Measurements from ENCODE around the gene RNF126. TPM values are rescaled to one million over a fixed set of nuclear protein-coding genes. Genes with fewer than 3 reads are reported as not detected.
"Not testable (repeated sequence)": the region's sequence is repeated elsewhere in the genome, so short reads cannot be mapped to it uniquely, and the experiment has no call there.

RNF126 gene
- total and polyA plus RNA-seq, 2 experiments from 2014 or later = 95.7 to 112 TPM

DNA sequence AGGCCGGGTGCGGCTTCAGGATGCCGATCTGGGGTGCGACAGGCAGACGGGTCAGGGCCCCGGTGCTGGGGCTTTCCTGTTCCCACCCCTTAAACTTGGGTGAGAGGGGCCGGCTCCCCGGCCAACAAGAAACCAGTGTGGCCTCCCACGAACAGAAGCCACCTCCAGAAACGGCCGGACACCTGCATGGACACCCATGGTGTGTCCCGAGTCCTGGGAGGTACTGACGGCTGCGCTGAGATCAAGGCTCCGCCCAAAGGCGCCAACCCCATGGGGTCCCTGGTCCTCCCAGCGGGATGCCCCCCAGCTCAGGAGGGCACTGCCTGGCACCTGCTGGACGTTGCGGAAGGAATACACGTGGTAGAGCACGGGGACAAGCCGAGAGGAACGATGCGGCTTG lies 41.2 kb downstream of the RNF126 start:
- Histone ChIP-seq H3K4me1 (ENCODE audit: insufficient read depth) (no peaks in the 10 kb centered on the region), H3K36me3 (ENCODE audit: insufficient read depth) (no peaks in the 10 kb centered on the region), H3K79me2 (replicated peaks; ENCODE audit: insufficient read depth) (peaks cover under 1% of the 10 kb centered on the region), H3K4me2 (no peak overlapping the region), H3F3A (replicated peaks; ENCODE audit: low read depth) (0 out of 2 replicates have a peak, but pooled peaks cover 5% of the 10 kb centered on the region), H3K9me2 (ENCODE audit: insufficient read depth) (no peaks in the 10 kb centered on the region), H3K27ac (ENCODE audit: low read depth) (no peak overlapping the region), H3K27me3 (ENCODE audit: insufficient read depth) (no peaks in the 10 kb centered on the region), H3K4me3 (no peak overlapping the region), H4K20me1 (replicated peaks; ENCODE audit: insufficient read depth) (peaks cover 9% of the 10 kb centered on the region; the same call in 1 of the 2 replicates), H2AFZ (no peak overlapping the region)
- H3K4me1 Mint-ChIP-seq = peaks cover 2% of the 10 kb centered on the region; the same call in 2 of the 3 replicates
- DNase-seq (ENCODE audit: low spot score) (no peak), ATAC-seq (no peak)
- H3K27ac Mint-ChIP-seq = no peak overlapping the region
- H3K9me3 Mint-ChIP-seq = no peaks in the 10 kb centered on the region
- H3K36me3 Mint-ChIP-seq (ENCODE audit: low read depth) = peaks cover 49% of the 10 kb centered on the region
- H3K27me3 Mint-ChIP-seq (ENCODE audit: insufficient read depth, low read depth, poor library complexity) = peaks cover 2% of the 10 kb centered on the region
- no peak overlapping the region for H3K4me3 Mint-ChIP-seq
- TF ChIP-seq, protein P1, sequence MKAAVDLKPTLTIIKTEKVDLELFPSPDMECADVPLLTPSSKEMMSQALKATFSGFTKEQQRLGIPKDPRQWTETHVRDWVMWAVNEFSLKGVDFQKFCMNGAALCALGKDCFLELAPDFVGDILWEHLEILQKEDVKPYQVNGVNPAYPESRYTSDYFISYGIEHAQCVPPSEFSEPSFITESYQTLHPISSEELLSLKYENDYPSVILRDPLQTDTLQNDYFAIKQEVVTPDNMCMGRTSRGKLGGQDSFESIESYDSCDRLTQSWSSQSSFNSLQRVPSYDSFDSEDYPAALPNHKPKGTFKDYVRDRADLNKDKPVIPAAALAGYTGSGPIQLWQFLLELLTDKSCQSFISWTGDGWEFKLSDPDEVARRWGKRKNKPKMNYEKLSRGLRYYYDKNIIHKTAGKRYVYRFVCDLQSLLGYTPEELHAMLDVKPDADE (IDR thresholded peaks at IDR 0.05) = no peak
- no peak for TF ChIP-seq EZH2phosphoT487 (IDR thresholded peaks at IDR 0.05; ENCODE audit: unreplicated experiment)
- no peak for TF ChIP-seq POLR2AphosphoS5 (IDR thresholded peaks at IDR 0.05; ENCODE audit: low read depth)
- TF ChIP-seq, protein P2, sequence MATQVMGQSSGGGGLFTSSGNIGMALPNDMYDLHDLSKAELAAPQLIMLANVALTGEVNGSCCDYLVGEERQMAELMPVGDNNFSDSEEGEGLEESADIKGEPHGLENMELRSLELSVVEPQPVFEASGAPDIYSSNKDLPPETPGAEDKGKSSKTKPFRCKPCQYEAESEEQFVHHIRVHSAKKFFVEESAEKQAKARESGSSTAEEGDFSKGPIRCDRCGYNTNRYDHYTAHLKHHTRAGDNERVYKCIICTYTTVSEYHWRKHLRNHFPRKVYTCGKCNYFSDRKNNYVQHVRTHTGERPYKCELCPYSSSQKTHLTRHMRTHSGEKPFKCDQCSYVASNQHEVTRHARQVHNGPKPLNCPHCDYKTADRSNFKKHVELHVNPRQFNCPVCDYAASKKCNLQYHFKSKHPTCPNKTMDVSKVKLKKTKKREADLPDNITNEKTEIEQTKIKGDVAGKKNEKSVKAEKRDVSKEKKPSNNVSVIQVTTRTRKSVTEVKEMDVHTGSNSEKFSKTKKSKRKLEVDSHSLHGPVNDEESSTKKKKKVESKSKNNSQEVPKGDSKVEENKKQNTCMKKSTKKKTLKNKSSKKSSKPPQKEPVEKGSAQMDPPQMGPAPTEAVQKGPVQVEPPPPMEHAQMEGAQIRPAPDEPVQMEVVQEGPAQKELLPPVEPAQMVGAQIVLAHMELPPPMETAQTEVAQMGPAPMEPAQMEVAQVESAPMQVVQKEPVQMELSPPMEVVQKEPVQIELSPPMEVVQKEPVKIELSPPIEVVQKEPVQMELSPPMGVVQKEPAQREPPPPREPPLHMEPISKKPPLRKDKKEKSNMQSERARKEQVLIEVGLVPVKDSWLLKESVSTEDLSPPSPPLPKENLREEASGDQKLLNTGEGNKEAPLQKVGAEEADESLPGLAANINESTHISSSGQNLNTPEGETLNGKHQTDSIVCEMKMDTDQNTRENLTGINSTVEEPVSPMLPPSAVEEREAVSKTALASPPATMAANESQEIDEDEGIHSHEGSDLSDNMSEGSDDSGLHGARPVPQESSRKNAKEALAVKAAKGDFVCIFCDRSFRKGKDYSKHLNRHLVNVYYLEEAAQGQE (IDR thresholded peaks at IDR 0.05; ENCODE audit: unreplicated experiment) = no peak
- no peak for TF ChIP-seq STAT1 (IDR thresholded peaks at IDR 0.05; ENCODE audit: unreplicated experiment)
- TF ChIP-seq JUNB (IDR thresholded peaks at IDR 0.05; ENCODE audit: unreplicated experiment) = no peak
- no peak for TF ChIP-seq ZNF331 (CRISPR knock-in tag; IDR thresholded peaks at IDR 0.05; ENCODE audit: low read depth)
- TF ChIP-seq, protein P3, sequence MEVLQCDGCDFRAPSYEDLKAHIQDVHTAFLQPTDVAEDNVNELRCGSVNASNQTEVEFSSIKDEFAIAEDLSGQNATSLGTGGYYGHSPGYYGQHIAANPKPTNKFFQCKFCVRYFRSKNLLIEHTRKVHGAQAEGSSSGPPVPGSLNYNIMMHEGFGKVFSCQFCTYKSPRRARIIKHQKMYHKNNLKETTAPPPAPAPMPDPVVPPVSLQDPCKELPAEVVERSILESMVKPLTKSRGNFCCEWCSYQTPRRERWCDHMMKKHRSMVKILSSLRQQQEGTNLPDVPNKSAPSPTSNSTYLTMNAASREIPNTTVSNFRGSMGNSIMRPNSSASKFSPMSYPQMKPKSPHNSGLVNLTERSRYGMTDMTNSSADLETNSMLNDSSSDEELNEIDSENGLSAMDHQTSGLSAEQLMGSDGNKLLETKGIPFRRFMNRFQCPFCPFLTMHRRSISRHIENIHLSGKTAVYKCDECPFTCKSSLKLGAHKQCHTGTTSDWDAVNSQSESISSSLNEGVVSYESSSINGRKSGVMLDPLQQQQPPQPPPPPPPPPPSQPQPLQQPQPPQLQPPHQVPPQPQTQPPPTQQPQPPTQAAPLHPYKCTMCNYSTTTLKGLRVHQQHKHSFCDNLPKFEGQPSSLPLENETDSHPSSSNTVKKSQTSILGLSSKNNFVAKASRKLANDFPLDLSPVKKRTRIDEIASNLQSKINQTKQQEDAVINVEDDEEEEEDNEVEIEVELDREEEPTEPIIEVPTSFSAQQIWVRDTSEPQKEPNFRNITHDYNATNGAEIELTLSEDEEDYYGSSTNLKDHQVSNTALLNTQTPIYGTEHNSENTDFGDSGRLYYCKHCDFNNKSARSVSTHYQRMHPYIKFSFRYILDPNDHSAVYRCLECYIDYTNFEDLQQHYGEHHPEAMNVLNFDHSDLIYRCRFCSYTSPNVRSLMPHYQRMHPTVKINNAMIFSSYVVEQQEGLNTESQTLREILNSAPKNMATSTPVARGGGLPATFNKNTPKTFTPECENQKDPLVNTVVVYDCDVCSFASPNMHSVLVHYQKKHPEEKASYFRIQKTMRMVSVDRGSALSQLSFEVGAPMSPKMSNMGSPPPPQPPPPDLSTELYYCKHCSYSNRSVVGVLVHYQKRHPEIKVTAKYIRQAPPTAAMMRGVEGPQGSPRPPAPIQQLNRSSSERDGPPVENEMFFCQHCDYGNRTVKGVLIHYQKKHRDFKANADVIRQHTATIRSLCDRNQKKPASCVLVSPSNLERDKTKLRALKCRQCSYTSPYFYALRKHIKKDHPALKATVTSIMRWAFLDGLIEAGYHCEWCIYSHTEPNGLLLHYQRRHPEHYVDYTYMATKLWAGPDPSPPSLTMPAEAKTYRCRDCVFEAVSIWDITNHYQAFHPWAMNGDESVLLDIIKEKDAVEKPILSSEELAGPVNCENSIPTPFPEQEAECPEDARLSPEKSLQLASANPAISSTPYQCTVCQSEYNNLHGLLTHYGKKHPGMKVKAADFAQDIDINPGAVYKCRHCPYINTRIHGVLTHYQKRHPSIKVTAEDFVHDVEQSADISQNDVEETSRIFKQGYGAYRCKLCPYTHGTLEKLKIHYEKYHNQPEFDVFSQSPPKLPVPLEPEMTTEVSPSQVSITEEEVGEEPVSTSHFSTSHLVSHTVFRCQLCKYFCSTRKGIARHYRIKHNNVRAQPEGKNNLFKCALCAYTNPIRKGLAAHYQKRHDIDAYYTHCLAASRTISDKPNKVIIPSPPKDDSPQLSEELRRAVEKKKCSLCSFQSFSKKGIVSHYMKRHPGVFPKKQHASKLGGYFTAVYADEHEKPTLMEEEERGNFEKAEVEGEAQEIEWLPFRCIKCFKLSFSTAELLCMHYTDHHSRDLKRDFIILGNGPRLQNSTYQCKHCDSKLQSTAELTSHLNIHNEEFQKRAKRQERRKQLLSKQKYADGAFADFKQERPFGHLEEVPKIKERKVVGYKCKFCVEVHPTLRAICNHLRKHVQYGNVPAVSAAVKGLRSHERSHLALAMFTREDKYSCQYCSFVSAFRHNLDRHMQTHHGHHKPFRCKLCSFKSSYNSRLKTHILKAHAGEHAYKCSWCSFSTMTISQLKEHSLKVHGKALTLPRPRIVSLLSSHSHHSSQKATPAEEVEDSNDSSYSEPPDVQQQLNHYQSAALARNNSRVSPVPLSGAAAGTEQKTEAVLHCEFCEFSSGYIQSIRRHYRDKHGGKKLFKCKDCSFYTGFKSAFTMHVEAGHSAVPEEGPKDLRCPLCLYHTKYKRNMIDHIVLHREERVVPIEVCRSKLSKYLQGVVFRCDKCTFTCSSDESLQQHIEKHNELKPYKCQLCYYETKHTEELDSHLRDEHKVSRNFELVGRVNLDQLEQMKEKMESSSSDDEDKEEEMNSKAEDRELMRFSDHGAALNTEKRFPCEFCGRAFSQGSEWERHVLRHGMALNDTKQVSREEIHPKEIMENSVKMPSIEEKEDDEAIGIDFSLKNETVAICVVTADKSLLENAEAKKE (CRISPR knock-in tag; IDR thresholded peaks at IDR 0.05) = no peak
- no peak for TF ChIP-seq NANOG (IDR thresholded peaks at IDR 0.05; ENCODE audit: borderline replicate concordance)
- TF ChIP-seq, protein P4, sequence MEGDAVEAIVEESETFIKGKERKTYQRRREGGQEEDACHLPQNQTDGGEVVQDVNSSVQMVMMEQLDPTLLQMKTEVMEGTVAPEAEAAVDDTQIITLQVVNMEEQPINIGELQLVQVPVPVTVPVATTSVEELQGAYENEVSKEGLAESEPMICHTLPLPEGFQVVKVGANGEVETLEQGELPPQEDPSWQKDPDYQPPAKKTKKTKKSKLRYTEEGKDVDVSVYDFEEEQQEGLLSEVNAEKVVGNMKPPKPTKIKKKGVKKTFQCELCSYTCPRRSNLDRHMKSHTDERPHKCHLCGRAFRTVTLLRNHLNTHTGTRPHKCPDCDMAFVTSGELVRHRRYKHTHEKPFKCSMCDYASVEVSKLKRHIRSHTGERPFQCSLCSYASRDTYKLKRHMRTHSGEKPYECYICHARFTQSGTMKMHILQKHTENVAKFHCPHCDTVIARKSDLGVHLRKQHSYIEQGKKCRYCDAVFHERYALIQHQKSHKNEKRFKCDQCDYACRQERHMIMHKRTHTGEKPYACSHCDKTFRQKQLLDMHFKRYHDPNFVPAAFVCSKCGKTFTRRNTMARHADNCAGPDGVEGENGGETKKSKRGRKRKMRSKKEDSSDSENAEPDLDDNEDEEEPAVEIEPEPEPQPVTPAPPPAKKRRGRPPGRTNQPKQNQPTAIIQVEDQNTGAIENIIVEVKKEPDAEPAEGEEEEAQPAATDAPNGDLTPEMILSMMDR (conservative IDR thresholded peaks at IDR 0.05; ENCODE audit: low read depth in 2 of 2) = no peak

DNA sequence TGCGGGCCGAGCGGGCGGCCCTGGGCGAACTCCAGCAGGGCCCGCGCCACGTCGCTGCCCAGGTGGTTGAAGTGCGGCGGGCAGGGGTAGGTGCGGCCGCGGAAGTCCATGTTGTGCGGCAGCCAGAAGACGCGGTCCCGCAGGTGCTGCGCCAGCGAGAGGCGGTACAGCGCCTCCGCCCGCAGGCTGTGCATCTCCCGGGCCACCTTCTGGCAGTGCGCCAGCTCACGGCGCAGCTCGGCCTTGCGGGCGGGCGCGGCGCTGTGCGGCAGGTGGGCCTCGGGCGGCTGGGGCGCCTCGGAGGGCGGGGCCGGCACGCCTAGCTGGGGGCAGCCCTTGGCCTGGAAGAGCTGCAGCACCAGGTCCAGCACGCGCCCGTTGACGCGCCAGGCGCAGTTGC lies 41.8 kb downstream of the RNF126 start:
- DNase-seq (ENCODE audit: low spot score); H3F3A ChIP-seq (replicated peaks; ENCODE audit: low read depth); H3K9me2 ChIP-seq (ENCODE audit: insufficient read depth); H3K4me3 ChIP-seq; H3K9me3 Mint-ChIP-seq; H3K79me2 ChIP-seq (replicated peaks; ENCODE audit: insufficient read depth); H3K4me1 ChIP-seq (ENCODE audit: insufficient read depth); H4K20me1 ChIP-seq (replicated peaks; ENCODE audit: insufficient read depth); H3K4me2 ChIP-seq; H3K4me1 Mint-ChIP-seq; H3K27ac ChIP-seq (ENCODE audit: low read depth); ATAC-seq; H3K27me3 ChIP-seq (ENCODE audit: insufficient read depth); H3K27me3 Mint-ChIP-seq (ENCODE audit: insufficient read depth, low read depth, poor library complexity); H3K27ac Mint-ChIP-seq; H3K36me3 ChIP-seq (ENCODE audit: insufficient read depth); H3K4me3 Mint-ChIP-seq; H2AFZ ChIP-seq: not testable (repeated sequence)
- H3K36me3 Mint-ChIP-seq (ENCODE audit: low read depth) = peaks cover 46% of the 10 kb centered on the region
